ENCODE results near the gene ADIG.

The ADIG gene

GRCh38 chr20:38601216-38602184 is 20.5 kb downstream of the ADIG start, which contains the start of gene ARHGAP40:
ARHGAP40 (plus strand) TSS chr20:38601809.
- no peak for TF ChIP-seq POLR2A (IDR thresholded peaks at IDR 0.05; ENCODE audit: low read length)
- no peak for TF ChIP-seq GATA1 (IDR thresholded peaks at IDR 0.05; ENCODE audit: low read depth, low read length)
- DNase-seq: peak in 1 of 2 experiments; percentile 17

- TF ChIP-seq POLR2A (IDR thresholded peaks at IDR 0.05; ENCODE audit: low read length): no peak
- no peak for TF ChIP-seq GATA1 (IDR thresholded peaks at IDR 0.05; ENCODE audit: low read depth, low read length)
- DNase-seq: no peak
Observed at GRCh38 chr20:38602185-38602581, 21.2 kb downstream of the ADIG start.

- no peak for TF ChIP-seq GATA1 (IDR thresholded peaks at IDR 0.05; ENCODE audit: low read depth, low read length)
- TF ChIP-seq POLR2A (IDR thresholded peaks at IDR 0.05; ENCODE audit: low read length): no peak
- no peak for DNase-seq
Observed at GRCh38 chr20:38603286-38603685, 22.3 kb downstream of the ADIG start.

GRCh38 chr20:38604873-38605303 is 23.9 kb downstream of the ADIG start:
- no peak for TF ChIP-seq POLR2A (IDR thresholded peaks at IDR 0.05; ENCODE audit: low read length)
- DNase-seq: no peak

- DNase-seq: no peak
- no peak for TF ChIP-seq GATA1 (IDR thresholded peaks at IDR 0.05; ENCODE audit: low read depth, low read length)
- TF ChIP-seq POLR2A (IDR thresholded peaks at IDR 0.05; ENCODE audit: low read length): no peak
Observed at GRCh38 chr20:38607351-38607750, 26.4 kb downstream of the ADIG start.

- TF ChIP-seq GATA1 (IDR thresholded peaks at IDR 0.05; ENCODE audit: low read depth, low read length) (no peak), POLR2A (IDR thresholded peaks at IDR 0.05; ENCODE audit: low read length) (no peak)
- DNase-seq: no peak
Observed at GRCh38 chr20:38608188-38608587, 27.2 kb downstream of the ADIG start.

GRCh38 chr20:38609815-38610214 is 28.8 kb downstream of the ADIG start:
- TF ChIP-seq POLR2A (IDR thresholded peaks at IDR 0.05; ENCODE audit: low read length) (no peak), GATA1 (IDR thresholded peaks at IDR 0.05; ENCODE audit: low read depth, low read length) (no peak)
- no peak for DNase-seq

- TF ChIP-seq GATA1 (IDR thresholded peaks at IDR 0.05; ENCODE audit: low read depth, low read length) (no peak), POLR2A (IDR thresholded peaks at IDR 0.05; ENCODE audit: low read length) (no peak)
- DNase-seq: no peak
Observed at GRCh38 chr20:38610521-38610920, 29.5 kb downstream of the ADIG start.

- no peak for TF ChIP-seq POLR2A (IDR thresholded peaks at IDR 0.05; ENCODE audit: low read length)
- TF ChIP-seq GATA1 (IDR thresholded peaks at IDR 0.05; ENCODE audit: low read depth, low read length): no peak
- DNase-seq: no peak
Observed at GRCh38 chr20:38612751-38613515, 31.9 kb downstream of the ADIG start.

- DNase-seq: no peak
- no peak for TF ChIP-seq POLR2A (IDR thresholded peaks at IDR 0.05; ENCODE audit: low read length)
- no peak for TF ChIP-seq GATA1 (IDR thresholded peaks at IDR 0.05; ENCODE audit: low read depth, low read length)
Observed at GRCh38 chr20:38615283-38615682, 34.3 kb downstream of the ADIG start.

GRCh38 chr20:38616457-38616856 is 35.5 kb downstream of the ADIG start:
- TF ChIP-seq POLR2A (IDR thresholded peaks at IDR 0.05; ENCODE audit: low read length) (no peak), GATA1 (IDR thresholded peaks at IDR 0.05; ENCODE audit: low read depth, low read length) (no peak)
- DNase-seq: no peak

GRCh38 chr20:38617011-38617829 is 36.2 kb downstream of the ADIG start:
- TF ChIP-seq POLR2A (IDR thresholded peaks at IDR 0.05; ENCODE audit: low read length) (no peak), GATA1 (IDR thresholded peaks at IDR 0.05; ENCODE audit: low read depth, low read length) (no peak)
- no peak for DNase-seq

- TF ChIP-seq GATA1 (IDR thresholded peaks at IDR 0.05; ENCODE audit: low read depth, low read length) (no peak), POLR2A (IDR thresholded peaks at IDR 0.05; ENCODE audit: low read length) (no peak)
- DNase-seq: no peak
Observed at GRCh38 chr20:38617830-38618196, 36.8 kb downstream of the ADIG start.

GRCh38 chr20:38620441-38620840 is 39.4 kb downstream of the ADIG start:
- no peak for DNase-seq
- TF ChIP-seq GATA1 (IDR thresholded peaks at IDR 0.05; ENCODE audit: low read depth, low read length) (no peak), POLR2A (IDR thresholded peaks at IDR 0.05; ENCODE audit: low read length) (no peak)

All from erythroblast (primary cell).